Stimulated activated CD4-positive, alpha-beta T cell treated with anti-CD3 and anti-CD28 coated beads, Interleukin-1b, Interleukin-23, amount 100 ng/mL, for 48 hours (primary cell): ENCODE measurements around the gene ALOX12B.
"Not testable (repeated sequence)": the region's sequence is repeated elsewhere in the genome, so short reads cannot be mapped to it uniquely, and the experiment has no call there.

Experiments
- DNase-seq: peaks from one replicate; pipeline ENCODE4 v3.0.0-alpha.2; 2020

The ALOX12B gene

DNA sequence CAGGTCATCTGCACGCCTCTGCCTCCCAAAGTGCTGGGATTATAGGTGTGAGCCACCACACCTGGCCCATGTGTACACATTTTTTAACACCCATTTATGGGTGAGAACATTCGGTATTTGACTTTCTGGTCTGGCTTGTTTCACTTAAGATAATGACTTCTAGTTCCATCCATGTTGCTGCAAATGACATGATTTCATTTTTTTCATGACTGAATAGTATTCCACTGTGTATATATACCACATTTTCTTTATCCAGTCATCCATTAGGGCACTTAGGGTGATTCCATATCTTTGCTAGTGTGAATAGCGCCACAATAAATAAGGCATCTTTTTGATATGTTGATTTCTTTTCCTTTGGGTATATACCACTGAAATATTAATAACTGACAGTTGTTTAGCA is 5.6 kb downstream of the ALOX12B start:
- DNase-seq = no peak

- no peak for DNase-seq
Observed at GRCh38 chr17:8080799-8081219, 6.7 kb downstream of the ALOX12B start.

DNA sequence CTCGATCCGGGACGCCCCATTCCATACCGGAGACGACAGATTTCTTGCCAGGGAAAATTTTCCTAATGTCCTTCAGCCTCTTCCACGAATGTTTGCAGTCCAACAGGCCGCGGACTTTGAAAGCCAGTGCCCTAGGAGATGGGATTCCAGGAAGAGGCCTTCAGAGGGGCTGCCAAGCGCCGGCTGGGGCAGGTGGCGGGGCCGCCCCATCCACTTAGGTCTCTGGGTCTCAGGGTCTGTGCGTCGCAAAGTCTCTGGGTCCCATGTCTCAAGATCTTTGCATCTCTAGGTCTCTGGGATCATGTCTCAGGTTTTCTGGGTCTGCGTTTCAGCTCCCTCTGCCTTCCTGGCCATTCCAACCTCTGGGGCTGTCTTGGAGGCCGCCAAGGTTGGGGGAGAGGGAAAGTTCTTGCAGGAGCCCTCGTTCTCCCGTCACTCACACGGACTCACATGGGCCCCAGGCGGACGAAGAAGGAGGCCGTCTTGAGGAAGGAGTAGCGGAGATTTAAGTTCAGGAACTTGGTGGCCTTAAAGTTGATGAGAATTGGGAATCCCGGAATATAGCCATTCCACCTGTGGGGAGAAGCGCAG is 7.2 kb downstream of the ALOX12B start:
- no peak for DNase-seq

GRCh38 chr17:8079291-8080207 is 8.0 kb downstream of the ALOX12B start:
- DNase-seq = peak; percentile 82

GRCh38 chr17:8077939-8078338 is 9.6 kb downstream of the ALOX12B start:
- not testable (repeated sequence) for DNase-seq

DNA sequence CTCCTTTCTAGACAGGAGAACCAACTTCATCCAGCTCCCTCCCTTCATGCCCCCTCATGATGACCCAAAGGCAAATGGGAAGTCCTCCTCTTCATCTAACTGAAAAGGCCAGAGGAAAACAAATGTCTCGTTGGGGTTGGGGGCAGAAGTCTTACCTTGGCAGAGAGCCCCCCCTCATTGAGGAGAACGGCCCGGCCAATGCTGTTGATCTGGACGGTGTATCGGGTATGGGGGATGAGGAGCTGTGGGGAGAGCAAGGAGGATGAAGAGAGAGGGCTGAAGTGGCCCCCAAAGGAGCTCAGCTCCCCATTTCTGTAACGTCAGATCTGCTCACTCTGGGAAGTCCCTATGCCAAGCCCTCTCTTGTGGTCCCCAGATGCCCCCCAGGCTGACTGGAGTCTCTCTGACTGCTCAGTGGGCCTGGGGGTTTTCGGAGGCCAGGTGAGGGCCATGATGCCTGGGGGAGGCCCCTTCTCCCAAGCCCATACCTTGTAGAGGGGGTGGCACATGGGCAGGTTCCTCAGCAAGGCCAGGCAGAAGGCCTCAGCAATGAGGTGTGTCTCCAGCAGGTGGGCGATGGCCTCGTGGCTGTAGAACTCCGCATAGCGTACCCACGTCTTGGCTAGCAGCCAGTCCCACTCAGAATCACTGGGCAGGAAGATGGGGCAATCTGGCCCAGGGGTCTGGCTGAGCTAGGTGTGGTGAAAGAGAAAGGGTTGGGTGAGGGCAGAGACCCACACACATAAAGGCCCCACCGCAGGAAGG is 10.8 kb downstream of the ALOX12B start:
- DNase-seq = no peak

GRCh38 chr17:8075574-8076342 is 11.8 kb downstream of the ALOX12B start:
- DNase-seq = no peak

GRCh38 chr17:8075081-8075480 is 12.4 kb downstream of the ALOX12B start:
- DNase-seq = no peak

DNA sequence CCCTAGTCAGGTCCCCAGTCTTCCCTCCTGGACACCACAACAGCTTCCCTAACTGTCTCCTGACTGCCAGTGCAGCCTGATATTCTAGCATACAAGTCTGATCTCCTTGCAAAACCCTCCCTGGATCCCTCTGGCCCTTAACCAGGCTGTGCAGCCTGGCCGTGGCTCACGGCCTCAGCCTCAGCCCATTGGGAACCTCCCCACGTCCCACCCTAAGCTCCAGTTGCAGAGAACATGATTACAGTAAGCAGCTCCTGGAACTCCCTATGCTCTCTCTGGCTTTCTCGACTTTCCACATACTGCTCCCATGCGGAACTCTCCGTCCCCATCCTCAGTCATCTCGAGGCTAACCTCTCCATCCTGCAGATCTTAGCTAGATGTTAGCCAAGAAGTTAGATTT is 13.0 kb downstream of the ALOX12B start:
- no peak for DNase-seq

- peak; percentile 84 for DNase-seq
Observed at GRCh38 chr17:8073627-8074484, 13.7 kb downstream of the ALOX12B start.

GRCh38 chr17:8072729-8073461 is 14.6 kb downstream of the ALOX12B start:
- no peak for DNase-seq

DNA sequence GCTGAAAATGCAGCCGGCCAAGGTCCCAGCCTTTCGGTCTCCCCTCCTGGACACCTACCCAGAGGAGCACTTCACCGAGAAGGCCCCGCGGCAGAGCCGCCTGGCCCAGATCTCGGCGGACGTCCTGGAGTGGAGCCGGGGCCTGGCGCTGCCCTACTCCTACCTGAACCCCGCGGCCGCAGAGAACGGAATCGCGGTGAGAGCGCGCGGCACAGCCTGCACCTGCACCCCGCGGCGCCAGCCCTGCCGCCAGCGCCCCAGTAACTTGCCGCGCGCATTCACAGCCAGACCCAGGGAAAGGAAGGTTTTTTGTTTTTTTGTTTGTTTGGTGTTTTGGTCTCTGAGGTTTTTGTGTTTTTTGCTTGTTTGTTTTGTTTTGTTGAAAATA is 15.2 kb downstream of the ALOX12B start:
- DNase-seq = no peak

DNA sequence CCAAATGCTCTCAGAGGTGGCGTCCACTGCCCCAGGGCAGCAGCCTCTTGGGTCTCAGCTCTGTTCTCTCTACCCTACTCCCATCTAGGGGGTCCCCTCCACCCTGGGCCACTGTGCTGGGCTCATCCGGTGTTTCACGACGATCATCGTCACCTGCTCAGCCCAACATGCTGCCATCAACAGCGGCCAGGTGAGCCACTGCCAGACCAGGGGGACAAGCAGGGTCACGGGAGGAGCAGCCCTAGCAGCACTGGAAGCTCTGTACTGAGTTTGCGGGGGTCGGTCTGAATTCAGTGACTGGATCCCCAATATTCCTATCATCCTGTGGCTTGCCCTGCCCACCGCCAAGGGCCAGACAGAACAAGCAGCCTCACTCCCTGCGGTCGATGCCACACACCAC is 16.0 kb downstream of the ALOX12B start:
- no peak for DNase-seq

- no peak for DNase-seq
Observed at GRCh38 chr17:8069587-8069860, 18.0 kb downstream of the ALOX12B start.

GRCh38 chr17:8068736-8069586 is 18.6 kb downstream of the ALOX12B start:
- no peak for DNase-seq

DNA sequence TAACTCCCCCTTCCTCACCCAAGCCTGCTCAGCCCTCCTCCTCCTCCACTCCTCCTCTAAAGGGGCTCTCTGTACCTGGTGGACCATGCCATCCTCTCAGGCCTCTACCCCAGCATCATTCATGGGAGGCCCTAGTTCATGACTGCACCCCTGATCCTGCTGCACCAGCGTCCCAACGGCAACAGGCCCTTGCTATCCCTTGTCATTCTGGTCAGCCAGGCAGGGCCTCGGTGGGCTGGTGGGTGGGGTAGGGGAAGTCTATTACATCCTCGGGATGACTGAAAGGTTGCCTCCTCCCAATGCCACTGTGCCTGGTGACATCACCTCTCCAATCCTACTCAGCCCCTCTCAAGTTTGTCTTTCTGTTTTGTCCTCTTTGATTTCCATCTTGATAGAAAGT is 19.7 kb downstream of the ALOX12B start:
- DNase-seq = no peak

GRCh38 chr17:8066841-8067775 is 20.4 kb downstream of the ALOX12B start:
- no peak for DNase-seq

- DNase-seq = no peak
Observed at GRCh38 chr17:8064561-8065019, 22.9 kb downstream of the ALOX12B start.
